ENCODE results near the gene HDAC4.

Gene HDAC4

DNA sequence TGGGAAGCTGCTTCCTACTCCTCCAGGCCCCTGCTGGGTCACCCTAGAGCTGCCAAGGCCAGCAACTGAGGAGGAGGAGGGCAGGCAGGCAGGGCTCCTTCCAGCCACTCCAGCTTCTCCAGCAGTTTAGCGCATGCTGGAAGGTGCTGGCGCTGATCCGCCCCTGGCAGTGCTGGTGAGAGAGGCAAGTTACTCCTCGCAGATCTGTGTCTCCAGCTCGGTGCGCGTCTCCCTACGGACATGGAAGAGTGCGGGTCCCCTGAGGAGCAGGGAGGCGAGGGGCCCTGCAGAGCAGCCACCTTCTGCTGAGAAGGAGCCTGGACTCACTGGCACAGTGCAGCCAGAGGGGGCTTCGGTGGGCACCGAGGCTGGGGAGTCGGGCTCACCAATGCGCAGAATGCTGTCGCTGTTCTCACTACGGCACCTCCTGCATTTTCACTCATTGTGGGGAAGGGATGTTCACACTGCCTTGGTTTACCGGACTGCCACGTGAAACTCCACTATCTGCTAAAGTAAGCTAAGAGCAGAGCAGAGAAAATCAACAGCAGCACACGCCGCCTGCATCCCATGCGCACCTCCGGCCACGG is 206.0 kb downstream of the HDAC4 start:
- no peak for DNase-seq

DNA sequence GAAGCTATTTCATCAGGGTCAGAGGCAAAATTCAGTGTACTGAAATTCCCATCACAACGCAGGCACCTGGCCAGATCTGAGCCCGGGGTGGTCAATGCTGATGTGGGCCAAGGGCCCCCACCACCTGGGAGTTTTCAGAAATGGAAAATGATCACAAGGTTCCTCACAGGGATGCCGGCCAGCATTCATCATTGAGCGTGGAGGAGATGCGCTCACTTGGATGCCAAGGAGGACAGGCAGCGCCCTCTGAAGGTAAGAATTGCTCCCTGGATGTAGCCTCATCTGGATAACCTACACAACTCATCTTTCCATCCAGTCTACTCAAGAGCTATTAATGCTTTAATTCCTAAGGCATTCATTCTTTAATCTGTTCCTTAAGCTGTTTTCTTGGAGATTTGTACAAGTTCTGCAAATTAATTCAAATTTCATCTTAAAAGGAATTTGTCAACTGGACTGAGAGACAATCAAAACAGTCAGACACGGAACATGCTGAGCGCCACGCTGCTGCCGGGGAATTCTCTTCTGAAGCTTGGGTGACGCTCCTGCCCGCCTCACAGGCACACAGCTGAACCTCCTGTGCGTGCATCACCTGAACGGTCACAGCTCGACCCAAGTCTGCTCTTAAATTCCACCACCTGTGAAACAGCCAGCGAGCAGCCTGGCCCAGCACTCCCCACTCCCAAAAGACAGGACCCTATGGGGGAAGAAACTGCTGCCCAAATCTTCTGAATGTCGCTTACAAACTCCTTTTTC is 206.7 kb downstream of the HDAC4 start:
- no peak for DNase-seq

DNA sequence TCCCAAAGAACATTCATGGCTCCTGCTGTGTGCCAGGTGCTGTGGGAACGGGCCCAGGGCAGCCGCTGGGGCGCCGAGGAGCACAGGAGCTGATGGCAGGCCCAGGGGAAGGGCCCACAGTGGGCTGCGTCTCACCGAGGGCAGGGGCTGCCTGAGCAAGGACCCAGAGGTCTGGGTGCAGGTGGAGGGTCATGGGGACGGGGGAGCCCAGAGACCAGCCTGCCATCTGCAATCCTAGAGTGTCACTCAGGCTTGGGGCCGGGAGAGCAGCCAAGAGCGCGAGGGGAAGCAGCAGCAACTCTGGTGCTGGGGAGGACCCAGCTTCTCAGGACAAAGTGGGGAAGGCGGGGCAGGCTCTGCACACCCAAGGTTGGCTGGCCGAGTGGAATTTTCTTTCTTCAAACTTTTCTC is 207.4 kb downstream of the HDAC4 start:
- no peak for DNase-seq

DNA sequence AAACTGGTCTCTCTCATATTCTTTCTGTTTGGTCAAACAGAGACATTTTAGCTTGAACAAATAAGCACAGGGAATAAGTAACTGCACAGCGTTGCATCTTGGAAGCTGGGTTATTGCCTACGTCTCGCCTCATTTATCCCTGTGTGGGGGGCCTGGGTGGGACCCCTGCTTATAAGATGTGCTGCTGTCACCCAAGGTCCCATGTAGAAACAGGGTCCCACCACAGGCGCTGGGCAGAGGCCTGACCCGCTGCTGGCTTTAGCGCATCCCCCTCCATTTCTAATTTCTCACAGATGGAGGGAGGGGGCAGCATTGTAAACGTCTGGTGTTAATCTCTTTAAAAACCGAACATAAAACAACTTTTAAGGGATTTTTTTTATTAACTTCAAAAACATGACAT is 207.8 kb downstream of the HDAC4 start:
- no peak for DNase-seq

DNA sequence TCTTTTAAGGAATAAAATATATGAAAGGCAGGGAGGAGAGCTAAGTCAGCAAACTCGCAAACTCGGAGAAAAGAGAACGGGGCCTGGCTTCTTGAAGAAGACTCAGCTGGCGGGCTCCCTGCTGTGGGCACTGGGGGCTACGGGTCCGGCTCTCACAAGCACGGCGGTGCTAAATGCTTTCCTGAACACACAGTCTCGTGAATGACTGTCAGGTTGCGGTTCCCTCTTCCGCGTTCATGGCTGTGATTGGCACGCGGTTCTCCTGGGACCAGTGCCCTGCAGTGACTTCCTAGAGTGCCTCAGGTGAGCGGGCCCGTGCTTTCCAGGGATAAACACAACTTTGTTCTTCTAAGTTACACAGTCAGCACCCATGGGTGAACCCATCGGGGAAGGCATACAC is 208.4 kb downstream of the HDAC4 start:
- no peak for DNase-seq

DNA sequence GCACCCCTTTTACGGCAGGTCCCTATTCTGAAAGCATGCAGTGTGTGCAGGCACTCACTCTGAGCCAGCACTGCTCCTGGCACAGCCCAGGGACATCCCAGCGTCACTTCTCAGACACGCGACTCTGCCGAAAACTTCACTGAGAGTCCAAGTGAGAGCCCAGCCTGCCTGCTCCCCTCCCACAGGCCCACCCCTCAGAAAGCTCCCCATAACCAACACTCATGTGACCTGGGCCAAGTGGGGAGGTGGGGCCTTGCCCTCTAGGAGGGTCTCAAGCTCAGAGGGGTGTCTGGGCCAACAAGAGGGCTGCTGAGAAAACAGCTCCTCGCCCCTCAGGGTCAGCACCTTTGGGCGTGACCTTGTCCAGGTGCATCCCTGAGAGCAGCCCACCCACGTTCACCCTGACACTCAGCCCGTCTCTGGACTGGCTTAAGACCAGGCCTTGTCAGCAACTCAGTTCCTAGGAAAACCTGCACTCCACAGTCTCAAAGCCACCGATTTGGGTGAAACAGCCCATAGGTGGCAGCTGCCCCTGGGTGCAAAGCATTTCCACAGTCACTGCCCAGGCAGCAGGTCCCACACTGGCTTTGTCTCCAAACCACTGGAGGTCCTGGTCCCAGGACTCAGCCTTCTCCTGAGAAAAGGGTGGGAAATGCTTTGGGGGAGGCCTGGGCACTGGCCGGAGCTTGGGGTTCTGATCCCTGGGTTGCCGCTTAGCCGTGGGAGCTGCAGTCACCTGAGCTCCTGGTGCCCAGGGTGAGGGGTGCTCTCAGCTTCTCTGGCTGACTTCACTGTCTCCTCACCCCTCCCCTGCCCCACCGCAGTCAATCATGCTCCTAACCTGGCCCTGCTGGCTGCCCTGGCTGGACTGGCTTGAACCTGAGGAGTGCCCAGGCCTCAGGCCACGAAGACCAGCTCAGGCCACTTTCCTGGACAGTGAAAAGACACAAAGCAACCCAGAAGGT is 209.6 kb downstream of the HDAC4 start:
- no peak for DNase-seq

DNA sequence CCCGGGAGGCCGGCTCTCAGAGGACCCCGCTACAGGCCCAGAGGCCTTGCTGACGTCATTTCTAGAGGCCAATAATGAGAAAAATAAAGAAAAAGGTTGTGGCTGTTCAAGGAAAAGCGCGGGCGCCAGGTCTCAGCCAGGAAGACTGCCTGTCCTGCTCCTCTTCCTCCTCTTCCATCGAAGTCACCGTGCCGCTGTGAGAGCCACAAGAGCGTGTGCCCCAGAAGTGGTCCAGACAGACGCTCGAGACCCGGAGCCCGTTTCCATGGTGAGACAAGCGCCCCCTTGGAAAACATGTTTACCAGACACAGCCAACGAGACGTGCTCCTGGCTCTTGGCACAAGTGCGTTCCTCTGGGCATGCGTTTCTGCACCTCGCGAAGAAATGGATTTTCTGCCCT is 210.5 kb downstream of the HDAC4 start:
- DNase-seq = no peak

DNA sequence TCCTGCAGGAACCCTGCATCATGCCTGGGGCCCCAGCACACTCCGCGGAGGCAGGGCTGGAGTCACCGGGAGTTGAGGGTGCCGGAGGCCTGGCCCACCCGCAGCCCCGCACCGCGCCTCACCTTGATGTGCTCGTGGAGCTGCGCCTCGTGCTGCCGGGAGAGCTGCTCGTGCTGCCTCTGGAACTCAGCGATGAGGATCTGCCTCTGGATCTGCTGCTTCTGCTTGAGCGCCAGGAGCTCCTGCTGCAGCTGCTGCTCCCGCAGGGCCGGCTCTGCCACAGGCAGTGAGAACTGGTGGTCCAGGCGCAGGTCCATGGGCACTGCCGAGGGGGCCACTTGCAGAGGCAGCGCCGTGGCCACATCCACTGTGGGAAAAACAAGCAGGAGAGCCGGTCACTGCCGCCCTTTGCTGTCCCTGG is 211.1 kb downstream of the HDAC4 start:
- DNase-seq = no peak

DNA sequence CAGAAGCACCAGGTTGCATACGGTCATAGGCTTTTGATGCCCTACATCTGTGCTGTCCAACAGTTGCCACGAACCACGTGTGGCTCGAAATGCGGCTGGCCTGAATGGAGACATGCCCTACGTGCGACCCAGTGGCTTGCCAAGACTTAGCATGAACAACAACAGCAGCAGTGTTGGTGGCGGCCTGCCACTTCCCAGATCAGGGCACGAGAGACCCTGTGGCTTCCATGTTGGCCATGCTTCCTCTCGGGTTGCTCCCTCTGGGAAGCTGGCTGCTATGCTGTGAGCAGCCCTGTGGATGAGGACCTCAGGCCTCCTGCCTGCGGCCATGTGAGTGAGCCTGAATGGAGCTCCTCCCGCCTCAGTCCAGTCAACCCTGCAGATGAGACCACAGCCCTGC is 212.3 kb downstream of the HDAC4 start:
- DNase-seq = no peak

DNA sequence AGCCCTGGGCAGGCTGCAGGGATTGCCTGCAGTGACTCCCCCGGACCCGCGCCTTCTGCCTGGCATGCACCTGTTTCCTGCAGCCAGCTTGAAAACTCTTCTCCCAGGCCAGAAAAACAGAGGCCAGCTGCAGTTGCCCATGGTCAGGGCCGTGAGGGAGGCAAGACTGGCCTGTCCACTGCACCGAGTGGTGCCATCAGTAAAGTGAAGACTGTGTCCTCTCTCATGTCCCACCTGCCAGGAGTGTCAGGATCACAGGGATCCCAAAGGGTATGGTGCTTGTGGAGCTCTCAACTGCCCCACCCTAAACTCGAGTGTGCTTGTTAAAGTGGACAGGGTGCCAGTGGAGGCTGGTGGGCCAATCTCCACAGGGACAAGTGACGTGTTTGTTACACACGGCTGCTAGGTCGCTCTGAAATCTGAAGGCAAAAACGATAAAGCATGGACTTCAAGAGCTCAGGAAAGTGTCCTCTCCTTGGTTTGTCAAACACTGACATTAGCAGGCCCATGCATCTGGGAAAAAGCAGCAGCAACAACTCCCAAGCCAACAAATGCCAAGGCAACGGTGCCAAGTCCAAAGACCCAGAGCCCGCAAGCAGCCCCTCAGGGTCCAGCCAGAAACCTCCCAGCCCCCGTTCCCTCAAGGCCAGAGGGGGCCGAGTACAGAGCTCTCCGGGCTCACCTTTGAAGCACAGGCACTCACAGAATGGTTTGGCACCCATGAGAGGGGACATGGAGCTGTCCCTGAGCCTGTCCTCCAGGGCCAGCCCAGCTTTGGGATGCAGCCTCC is 213.2 kb downstream of the HDAC4 start:
- no peak for DNase-seq

DNA sequence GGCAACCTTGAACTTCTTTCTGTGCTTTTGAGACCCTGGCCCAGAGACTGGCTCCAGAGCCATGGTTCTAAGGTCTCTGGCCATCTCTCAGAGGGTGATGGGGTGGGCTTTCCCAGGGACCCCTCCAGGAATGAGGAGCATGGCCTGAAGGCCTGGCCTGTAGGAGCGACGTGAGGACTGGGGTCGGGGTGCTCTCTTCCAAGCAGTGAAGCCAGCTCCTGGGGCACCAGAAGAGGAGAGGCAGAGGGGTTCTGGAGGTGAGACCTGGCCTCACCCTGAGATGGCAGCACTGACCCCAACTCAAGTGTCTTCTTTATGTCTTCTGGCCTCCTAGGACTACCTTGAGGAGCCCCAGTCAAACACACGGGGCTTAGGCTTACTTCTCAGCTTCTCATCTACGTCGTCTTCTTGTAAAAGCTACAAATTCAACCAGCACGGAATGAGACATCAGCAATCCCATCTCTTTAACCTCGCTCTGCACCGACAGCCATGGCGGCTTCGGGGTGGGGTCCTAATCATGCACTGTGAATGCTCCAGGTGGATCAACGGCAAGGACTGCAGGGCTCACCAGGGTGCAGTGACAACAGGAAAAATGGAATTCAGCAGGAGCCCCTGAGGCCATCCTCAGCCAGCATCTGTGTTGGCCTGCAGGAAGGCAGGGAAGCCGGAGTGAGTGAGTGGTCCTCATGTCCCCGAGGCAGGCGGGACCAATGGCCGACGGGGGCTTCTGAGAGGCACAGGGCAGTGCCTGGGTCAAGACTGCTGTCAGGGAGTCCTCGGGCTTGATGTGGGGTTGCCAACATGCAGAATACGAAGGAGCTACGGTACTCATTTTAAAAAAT is 214.1 kb downstream of the HDAC4 start:
- no peak for DNase-seq

DNA sequence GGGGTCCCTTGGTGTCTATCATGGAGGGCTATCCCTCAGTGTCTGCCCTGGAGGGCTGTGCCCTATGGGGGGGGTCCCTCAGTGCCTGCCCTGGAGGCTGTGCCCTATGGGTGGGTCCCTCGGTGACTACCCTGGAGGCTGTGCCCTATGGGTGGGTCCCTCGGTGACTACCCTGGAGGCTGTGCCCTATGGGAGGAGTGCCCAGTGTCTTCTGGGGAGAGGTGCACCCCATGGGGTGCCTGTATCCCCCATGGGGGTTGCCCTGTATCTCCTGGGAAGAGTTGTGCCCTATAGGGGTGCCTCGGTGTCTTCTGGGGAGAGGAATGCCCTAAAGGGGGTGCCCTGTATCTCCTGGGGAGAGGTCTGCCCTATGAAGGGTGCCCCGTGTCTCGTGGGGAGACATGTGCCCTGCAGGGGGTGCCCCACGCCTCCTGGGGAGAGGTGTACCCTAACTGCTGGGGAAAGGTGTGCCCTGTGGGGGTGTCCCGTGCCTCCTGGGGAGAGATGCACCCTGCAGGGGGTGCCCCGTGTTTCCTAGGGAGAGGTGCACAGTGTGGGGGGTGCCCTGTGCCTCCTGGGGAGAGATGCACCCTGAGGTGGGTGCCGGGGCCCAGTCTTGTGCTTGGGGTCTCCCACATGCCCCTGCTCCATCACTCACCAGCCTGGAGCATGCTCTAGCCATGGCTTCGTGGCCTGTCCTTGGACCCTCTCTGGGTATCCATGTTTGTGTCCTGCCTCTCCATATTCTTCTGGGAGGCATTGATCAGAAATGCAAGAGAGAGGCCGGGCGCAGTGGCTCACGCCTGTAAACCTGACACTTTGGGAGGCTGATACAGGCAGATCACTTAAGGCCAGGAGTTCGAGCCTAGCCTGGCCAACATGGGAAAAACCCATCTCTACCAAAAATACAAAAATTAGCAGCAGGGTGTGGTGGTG is 215.6 kb downstream of the HDAC4 start:
- no peak for DNase-seq

DNA sequence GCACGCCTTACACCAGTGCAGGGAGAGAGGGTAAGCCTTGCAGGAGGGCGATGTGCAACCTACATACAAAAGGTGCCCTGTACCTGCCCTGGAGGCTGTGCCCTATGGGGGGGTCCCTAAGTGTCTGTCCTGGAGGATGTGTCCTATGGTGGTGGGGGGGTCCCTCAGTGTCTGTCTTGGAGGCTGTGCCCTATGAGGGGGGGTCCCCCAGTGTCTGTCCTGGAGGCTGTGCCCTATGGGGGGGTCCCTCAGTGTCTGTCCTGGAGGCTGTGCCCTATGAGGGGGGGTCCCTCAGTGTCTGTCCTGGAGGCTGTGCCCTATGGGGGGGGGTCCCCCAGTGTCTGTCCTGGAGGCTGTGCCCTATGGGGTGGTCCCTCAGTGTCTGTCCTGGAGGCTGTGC is 216.6 kb downstream of the HDAC4 start:
- DNase-seq = no peak

DNA sequence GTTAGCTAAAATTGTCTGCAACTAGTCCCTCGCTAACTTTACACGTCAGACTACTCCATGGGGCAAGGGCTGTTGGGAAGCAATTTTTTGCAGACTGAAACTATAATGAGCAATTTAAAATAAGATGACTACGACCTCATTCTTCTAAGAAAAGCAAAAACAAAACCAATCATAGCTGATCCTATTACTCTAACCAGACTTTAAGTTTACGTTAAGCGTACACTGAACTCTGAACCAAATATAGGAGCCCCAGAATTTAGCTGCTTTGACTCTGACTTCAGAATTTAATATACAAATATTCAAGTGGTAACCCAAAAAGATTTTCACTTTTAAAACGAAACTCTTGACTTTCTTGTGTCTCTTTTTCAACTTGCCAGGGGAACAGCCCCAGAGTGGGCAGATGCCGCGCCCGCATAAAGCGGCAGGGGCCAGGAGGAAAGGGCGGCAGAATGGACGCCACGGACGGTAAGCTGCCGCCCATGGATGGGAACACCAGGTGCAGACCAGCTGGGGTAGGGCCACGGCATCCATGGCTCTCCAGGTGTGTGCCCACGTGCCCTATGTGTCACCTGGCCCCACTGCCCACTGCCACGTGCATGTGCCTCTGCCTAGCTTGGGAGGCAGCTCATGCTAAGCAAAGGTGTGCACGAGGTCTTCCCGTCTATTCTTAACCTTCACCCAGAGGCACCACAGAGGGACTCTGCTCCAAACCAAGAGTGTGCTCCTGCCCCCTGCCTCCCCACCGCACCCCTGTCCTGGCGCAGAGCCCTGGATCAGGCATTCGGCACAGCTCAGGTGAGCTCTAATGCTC is 217.6 kb downstream of the HDAC4 start:
- DNase-seq = no peak

DNA sequence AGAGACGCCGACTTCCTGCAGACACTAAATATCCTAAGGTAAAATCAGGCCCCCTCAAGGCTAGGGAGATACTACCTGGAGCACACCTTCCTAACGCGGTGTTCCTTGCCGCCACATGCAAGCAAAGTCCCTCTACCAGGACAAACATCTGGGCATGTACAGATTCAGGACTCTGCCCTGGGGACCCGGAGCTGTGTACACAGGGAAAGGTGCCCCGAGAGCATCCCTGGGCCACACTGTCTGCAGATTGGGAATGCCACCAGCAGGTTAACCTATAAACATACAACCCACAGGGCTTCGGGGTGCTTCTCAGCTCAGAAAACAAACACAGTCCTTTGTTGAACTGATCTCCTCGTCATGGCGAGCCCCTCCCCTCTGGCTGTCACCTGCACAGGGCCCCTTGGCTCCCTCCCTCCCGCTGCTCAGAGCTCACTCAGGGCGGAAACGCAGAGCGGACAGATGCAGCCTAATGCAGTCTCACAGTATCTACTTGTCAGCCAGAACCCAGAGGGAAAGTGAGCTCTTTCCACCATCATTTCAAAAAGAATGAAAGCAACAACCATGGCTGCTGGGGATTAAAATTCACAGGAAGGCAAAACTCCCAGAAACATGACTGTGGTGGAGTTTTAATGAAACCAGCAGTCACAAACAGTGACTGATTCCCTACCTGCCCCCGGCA is 218.8 kb downstream of the HDAC4 start:
- DNase-seq = no peak

DNA sequence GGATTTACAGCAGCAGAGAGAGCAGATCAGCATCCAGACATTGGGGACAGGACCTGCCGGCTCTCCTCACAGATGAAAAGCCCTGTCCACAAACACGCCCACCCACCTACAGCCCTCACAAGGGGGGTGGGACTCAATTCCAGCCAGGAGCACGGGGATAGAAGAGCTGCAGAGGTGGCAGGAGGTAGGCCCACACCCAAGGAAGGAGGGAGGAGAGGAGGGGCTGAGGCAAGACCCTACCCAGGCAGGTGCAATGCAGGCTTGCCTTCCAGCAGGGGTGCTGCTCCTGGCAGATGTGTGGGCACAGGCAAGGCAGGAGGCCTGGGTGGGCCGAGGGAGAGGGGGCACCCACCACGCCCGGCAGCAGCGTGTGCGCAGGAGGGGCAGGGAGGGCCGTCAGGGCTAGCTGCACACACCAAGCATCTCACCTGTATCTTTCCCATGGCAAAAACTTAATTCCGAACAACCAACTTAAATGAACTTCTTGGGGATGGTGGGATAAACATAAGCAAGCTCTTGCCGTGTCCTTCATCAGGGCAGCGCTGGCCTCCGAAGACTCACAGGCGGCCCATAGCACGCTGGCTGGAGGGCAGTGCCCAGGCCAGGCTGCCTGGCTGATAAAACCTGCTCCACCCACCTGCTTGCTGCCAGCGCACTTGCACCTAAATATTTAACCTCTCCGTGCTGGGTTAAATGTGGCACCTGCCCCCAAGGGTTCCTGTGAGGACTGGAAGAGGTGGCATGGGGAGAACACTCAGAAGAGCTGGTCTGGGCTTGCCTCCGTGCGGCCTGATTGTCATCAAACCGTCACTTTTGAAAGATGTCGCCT is 219.5 kb downstream of the HDAC4 start:
- no peak for DNase-seq

DNA sequence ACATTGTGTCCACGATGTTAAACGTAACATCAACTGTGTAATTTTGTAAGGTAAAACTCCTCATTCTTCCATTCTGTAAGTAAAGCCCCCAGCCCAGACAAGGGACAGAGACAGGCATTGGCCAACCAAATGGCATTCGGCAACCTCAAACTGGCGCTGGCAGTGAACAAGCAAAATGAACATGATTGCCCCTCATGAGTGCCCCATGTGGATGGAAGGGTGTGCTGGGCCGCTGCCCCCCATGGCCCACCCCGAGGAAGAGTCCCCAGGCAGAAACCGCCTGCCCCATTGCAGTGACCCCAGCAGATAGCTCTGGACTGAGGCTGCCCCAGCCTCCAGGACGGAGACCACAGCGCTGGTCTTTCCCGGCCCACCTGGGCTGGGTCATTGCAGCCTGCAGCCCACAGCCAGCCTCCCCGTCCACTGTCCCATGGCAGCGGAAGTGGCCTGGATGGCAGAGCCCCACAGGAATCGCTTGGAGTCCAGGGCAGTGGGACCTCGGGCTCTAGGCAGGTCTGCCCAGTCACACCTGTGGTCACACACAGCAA is 220.2 kb downstream of the HDAC4 start:
- no peak for DNase-seq

DNA sequence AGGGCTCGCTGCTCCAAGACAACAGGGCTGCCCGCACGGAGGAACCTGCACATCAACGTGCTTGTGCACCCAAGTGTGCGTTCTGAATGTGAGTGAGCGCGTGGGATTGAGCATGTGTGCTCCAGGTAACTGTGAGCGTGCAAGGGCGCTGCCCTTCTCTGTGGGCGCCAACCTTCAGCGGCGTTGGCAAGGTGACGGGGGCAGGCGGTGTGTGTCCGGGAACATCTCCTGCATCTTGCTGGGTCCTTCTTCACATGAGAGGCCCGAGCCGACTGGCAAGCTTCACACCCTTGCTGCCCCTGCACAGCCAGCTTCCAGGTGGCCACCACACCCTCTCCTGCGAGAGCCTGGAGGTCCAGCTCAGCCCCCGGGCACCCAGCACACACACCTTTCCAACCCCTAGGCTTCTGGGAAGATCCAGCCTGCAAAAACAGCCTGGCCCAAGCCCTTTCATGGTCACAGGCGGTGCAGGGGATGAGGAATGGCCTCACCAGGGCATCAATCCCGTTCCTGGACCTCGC is 220.9 kb downstream of the HDAC4 start:
- DNase-seq = no peak
